ENCODE data around the gene KIF13A. TPM values are rescaled to one million over a fixed set of nuclear protein-coding genes. Genes with fewer than 3 reads are reported as not detected.
A peak's percentile ranks its signal among the peaks of the same experiment; 100 is the strongest.

The KIF13A gene
- total and polyA plus RNA-seq, 2 experiments from 2014 or later = 8.4 to 28.2 TPM

- 0 out of 2 replicates have a peak, but pooled peaks cover 4% of the 10 kb centered on the region for H3F3A ChIP-seq (replicated peaks; ENCODE audit: low read depth)
- peak overlapping the region; percentile 13; the same call in 1 of the 2 replicates for H3K27ac Mint-ChIP-seq
- no peak overlapping the region for H3K4me3 Mint-ChIP-seq
- H3K4me1 Mint-ChIP-seq = peaks cover 36% of the 10 kb centered on the region
- ATAC-seq = no peak; the same call in 2 of the 3 replicates
- H3K27me3 ChIP-seq (ENCODE audit: insufficient read depth) = no peaks in the 10 kb centered on the region
- H3K27ac ChIP-seq (ENCODE audit: low read depth) = no peak overlapping the region
- no peaks in the 10 kb centered on the region; the same call in 2 of the 3 replicates for H3K36me3 Mint-ChIP-seq (ENCODE audit: low read depth)
- H3K27me3 Mint-ChIP-seq (ENCODE audit: insufficient read depth, low read depth, poor library complexity) = no peaks in the 10 kb centered on the region
- peaks cover 31% of the 10 kb centered on the region for H3K4me1 ChIP-seq (ENCODE audit: insufficient read depth)
- no peaks in the 10 kb centered on the region; the same call in 2 of the 3 replicates for H3K9me3 Mint-ChIP-seq
- TF ChIP-seq EZH2phosphoT487 (IDR thresholded peaks at IDR 0.05; ENCODE audit: unreplicated experiment) (no peak), ZNF331 (CRISPR knock-in tag; IDR thresholded peaks at IDR 0.05; ENCODE audit: low read depth) (no peak), REST (IDR thresholded peaks at IDR 0.05; ENCODE audit: unreplicated experiment) (no peak), NANOG (IDR thresholded peaks at IDR 0.05; ENCODE audit: borderline replicate concordance) (no peak), ZNF114 (CRISPR knock-in tag; IDR thresholded peaks at IDR 0.05) (no peak), STAT1 (IDR thresholded peaks at IDR 0.05; ENCODE audit: unreplicated experiment) (no peak), CREB1 (CRISPR knock-in tag; IDR thresholded peaks at IDR 0.05; ENCODE audit: low read depth) (no peak), JUNB (IDR thresholded peaks at IDR 0.05; ENCODE audit: unreplicated experiment) (no peak)
- TF ChIP-seq, protein P1, sequence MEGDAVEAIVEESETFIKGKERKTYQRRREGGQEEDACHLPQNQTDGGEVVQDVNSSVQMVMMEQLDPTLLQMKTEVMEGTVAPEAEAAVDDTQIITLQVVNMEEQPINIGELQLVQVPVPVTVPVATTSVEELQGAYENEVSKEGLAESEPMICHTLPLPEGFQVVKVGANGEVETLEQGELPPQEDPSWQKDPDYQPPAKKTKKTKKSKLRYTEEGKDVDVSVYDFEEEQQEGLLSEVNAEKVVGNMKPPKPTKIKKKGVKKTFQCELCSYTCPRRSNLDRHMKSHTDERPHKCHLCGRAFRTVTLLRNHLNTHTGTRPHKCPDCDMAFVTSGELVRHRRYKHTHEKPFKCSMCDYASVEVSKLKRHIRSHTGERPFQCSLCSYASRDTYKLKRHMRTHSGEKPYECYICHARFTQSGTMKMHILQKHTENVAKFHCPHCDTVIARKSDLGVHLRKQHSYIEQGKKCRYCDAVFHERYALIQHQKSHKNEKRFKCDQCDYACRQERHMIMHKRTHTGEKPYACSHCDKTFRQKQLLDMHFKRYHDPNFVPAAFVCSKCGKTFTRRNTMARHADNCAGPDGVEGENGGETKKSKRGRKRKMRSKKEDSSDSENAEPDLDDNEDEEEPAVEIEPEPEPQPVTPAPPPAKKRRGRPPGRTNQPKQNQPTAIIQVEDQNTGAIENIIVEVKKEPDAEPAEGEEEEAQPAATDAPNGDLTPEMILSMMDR (conservative IDR thresholded peaks at IDR 0.05; ENCODE audit: low read depth in 2 of 2) = no peak
- TF ChIP-seq, protein P2, sequence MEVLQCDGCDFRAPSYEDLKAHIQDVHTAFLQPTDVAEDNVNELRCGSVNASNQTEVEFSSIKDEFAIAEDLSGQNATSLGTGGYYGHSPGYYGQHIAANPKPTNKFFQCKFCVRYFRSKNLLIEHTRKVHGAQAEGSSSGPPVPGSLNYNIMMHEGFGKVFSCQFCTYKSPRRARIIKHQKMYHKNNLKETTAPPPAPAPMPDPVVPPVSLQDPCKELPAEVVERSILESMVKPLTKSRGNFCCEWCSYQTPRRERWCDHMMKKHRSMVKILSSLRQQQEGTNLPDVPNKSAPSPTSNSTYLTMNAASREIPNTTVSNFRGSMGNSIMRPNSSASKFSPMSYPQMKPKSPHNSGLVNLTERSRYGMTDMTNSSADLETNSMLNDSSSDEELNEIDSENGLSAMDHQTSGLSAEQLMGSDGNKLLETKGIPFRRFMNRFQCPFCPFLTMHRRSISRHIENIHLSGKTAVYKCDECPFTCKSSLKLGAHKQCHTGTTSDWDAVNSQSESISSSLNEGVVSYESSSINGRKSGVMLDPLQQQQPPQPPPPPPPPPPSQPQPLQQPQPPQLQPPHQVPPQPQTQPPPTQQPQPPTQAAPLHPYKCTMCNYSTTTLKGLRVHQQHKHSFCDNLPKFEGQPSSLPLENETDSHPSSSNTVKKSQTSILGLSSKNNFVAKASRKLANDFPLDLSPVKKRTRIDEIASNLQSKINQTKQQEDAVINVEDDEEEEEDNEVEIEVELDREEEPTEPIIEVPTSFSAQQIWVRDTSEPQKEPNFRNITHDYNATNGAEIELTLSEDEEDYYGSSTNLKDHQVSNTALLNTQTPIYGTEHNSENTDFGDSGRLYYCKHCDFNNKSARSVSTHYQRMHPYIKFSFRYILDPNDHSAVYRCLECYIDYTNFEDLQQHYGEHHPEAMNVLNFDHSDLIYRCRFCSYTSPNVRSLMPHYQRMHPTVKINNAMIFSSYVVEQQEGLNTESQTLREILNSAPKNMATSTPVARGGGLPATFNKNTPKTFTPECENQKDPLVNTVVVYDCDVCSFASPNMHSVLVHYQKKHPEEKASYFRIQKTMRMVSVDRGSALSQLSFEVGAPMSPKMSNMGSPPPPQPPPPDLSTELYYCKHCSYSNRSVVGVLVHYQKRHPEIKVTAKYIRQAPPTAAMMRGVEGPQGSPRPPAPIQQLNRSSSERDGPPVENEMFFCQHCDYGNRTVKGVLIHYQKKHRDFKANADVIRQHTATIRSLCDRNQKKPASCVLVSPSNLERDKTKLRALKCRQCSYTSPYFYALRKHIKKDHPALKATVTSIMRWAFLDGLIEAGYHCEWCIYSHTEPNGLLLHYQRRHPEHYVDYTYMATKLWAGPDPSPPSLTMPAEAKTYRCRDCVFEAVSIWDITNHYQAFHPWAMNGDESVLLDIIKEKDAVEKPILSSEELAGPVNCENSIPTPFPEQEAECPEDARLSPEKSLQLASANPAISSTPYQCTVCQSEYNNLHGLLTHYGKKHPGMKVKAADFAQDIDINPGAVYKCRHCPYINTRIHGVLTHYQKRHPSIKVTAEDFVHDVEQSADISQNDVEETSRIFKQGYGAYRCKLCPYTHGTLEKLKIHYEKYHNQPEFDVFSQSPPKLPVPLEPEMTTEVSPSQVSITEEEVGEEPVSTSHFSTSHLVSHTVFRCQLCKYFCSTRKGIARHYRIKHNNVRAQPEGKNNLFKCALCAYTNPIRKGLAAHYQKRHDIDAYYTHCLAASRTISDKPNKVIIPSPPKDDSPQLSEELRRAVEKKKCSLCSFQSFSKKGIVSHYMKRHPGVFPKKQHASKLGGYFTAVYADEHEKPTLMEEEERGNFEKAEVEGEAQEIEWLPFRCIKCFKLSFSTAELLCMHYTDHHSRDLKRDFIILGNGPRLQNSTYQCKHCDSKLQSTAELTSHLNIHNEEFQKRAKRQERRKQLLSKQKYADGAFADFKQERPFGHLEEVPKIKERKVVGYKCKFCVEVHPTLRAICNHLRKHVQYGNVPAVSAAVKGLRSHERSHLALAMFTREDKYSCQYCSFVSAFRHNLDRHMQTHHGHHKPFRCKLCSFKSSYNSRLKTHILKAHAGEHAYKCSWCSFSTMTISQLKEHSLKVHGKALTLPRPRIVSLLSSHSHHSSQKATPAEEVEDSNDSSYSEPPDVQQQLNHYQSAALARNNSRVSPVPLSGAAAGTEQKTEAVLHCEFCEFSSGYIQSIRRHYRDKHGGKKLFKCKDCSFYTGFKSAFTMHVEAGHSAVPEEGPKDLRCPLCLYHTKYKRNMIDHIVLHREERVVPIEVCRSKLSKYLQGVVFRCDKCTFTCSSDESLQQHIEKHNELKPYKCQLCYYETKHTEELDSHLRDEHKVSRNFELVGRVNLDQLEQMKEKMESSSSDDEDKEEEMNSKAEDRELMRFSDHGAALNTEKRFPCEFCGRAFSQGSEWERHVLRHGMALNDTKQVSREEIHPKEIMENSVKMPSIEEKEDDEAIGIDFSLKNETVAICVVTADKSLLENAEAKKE (CRISPR knock-in tag; IDR thresholded peaks at IDR 0.05) = no peak
- TF ChIP-seq, protein P3, sequence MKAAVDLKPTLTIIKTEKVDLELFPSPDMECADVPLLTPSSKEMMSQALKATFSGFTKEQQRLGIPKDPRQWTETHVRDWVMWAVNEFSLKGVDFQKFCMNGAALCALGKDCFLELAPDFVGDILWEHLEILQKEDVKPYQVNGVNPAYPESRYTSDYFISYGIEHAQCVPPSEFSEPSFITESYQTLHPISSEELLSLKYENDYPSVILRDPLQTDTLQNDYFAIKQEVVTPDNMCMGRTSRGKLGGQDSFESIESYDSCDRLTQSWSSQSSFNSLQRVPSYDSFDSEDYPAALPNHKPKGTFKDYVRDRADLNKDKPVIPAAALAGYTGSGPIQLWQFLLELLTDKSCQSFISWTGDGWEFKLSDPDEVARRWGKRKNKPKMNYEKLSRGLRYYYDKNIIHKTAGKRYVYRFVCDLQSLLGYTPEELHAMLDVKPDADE (IDR thresholded peaks at IDR 0.05) = no peak
- DNase-seq (ENCODE audit: low spot score) = no peak
- H3K4me2 ChIP-seq = no peak overlapping the region
- no peak overlapping the region for H3K4me3 ChIP-seq
- no peaks in the 10 kb centered on the region for H3K36me3 ChIP-seq (ENCODE audit: insufficient read depth)
- peaks cover 5% of the 10 kb centered on the region; the same call in 1 of the 2 replicates for H3K9me2 ChIP-seq (ENCODE audit: insufficient read depth)
- H3K79me2 ChIP-seq (replicated peaks; ENCODE audit: insufficient read depth) = peaks cover 89% of the 10 kb centered on the region
- no peak overlapping the region for H2AFZ ChIP-seq
- peaks cover 6% of the 10 kb centered on the region; the same call in 1 of the 2 replicates for H4K20me1 ChIP-seq (replicated peaks; ENCODE audit: insufficient read depth)
Measured at GRCh38 chr6:17917837-17918763, 69.3 kb downstream of the KIF13A start.

All from GM23338 (cell line).